Measurements from ENCODE around the gene LAMA1.

DNA sequence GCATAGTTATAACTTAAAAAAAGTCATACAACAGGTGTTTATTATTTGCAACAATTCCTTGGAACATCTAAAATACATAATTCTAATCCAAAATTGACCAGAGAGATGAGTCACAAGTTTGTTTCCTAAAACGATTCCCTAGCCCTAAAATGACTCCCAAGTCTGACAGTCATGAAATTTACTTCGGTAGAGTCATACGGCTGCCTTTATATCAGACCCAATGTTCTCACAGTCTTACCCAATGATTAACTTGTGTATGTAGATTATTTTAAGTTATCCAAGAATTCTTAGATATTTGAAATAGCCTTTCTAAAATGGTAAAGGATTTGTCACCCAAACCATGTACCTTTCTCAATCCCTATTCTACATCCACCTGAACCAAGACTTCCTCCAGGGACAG is 174.9 kb downstream of the LAMA1 start:
- TF ChIP-seq CTCF (IDR thresholded peaks at IDR 0.05), result no peak
- TF ChIP-seq EP300 (IDR thresholded peaks at IDR 0.05), result no peak
